Smooth muscle cell (in vitro differentiated cells): ENCODE results near the gene INTU. TPM values are rescaled to one million over a fixed set of nuclear protein-coding genes. Genes with fewer than 3 reads are reported as not detected.

Experiments used
- DNase-seq: peaks from one replicate; lab custom pipeline; 2025; ENCODE audit not compliant: unreplicated experiment; lab: John Stamatoyannopoulos, UW
- H2AFZ ChIP-seq: fragments of 200-600 bp; sonication (generic); 2 replicates; pipeline ENCODE4 v1.6.0; 2016; ENCODE audit warnings: antibody characterized with exemption, low read depth, mild to moderate bottlenecking
- H3F3A ChIP-seq: fragments of 200-600 bp; sonication (generic); 2 replicates; pipeline ENCODE4 v1.6.0; 2017; ENCODE audit warnings: antibody characterized with exemption, low read depth
- H3K27ac ChIP-seq: fragments of 200-600 bp; sonication (generic); 2 replicates; pipeline ENCODE4 v1.5.1; 2016; ENCODE audit warnings: low read depth, mild to moderate bottlenecking
- H3K27me3 ChIP-seq: fragments of 200-600 bp; sonication (generic); 2 replicates; pipeline ENCODE4 v1.6.1; 2016; ENCODE audit warnings: low read depth, mild to moderate bottlenecking
- H3K36me3 ChIP-seq: fragments of 200-600 bp; sonication (generic); 2 replicates; pipeline ENCODE4 v1.5.1; 2016; ENCODE audit warnings: low read depth
- H3K4me1 ChIP-seq: fragments of 200-600 bp; sonication (generic); 2 replicates; pipeline ENCODE4 v1.5.1; 2016; ENCODE audit warnings: low read depth
- H3K4me2 ChIP-seq: fragments of 200-600 bp; sonication (generic); 2 replicates; pipeline ENCODE4 v1.6.0; 2016; ENCODE audit warnings: mild to moderate bottlenecking
- H3K4me3 ChIP-seq: fragments of 200-600 bp; sonication (generic); 2 replicates; pipeline ENCODE4 v1.5.1; 2016; ENCODE audit warnings: mild to moderate bottlenecking
- H3K79me2 ChIP-seq: fragments of 200-600 bp; sonication (generic); 2 replicates; pipeline ENCODE4 v1.6.0; 2016; ENCODE audit warnings: low read depth, mild to moderate bottlenecking
- H3K9ac ChIP-seq: fragments of 200-600 bp; sonication (generic); 2 replicates; pipeline ENCODE4 v1.6.0; 2016; ENCODE audit warnings: low read depth
- H3K9me3 ChIP-seq: fragments of 200-600 bp; sonication (generic); replicated peaks from 2 replicates; pipeline ENCODE4 v1.5.1; 2016; ENCODE audit warnings: low read depth
- H4K20me1 ChIP-seq: fragments of 200-600 bp; sonication (generic); 2 replicates; pipeline ENCODE4 v1.6.0; 2016; ENCODE audit warnings: low read depth
- WGBS: methylation state at CpG from one replicate; pipeline ENCODE4 v1.1.7; 2016; ENCODE audit warnings: low lambda C conversion rate; 5-methylcytosine and 5-hydroxymethylcytosine counted together
- polyA plus RNA-seq: library from polyadenylated mRNA; unstranded; fragments of >200 nt; fragmentation: Nextera tagmentation; extraction: Ambion mirVana; gene quantifications from 2 replicates; pipeline ENCODE4 v1.2.1, GENCODE V29; 2016
- total RNA-seq: library from RNA; depleted of rRNA; stranded (reverse); fragments of >200 nt; gene quantifications from 2 replicates; pipeline ENCODE4 v1.2.3, GENCODE V29; 2014
- TF ChIP-seq, protein P1 (sequence below): fragments of 200-600 bp; sonication (generic); IDR thresholded peaks from 2 replicates; pipeline ENCODE4 v1.5.1; 2017; ENCODE audit warnings: borderline replicate concordance, mild to moderate bottlenecking, antibody characterized with exemption; ENCODE audit not compliant: insufficient read depth, poor library complexity, severe bottlenecking

Gene INTU
- total and polyA plus RNA-seq, 2 experiments from 2014 or later = 4.3 to 32.8 TPM

DNA sequence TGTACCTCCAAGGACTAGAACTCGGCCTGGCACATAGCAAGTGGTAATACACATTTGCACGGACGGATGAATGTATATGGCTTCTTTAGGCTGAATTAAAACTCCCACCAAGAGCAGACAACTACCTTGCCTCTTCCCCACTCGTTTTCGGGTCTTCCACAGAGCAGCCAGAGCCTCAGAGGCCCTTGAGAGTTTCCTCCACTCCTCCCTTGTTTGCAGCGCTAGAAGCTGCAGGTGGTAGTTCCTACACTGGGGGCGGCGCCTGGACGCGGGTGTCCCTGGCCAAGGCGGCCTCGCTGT, 10.2 kb upstream of the INTU start:
- H3K4me3 ChIP-seq = peak overlapping the region; percentile 62
- no peaks in the 10 kb centered on the region for H3K36me3 ChIP-seq
- H3K27me3 ChIP-seq = peaks cover 67% of the 10 kb centered on the region
- WGBS = 20% methylated on average over 12 of the region's 12 CpGs
- H4K20me1 ChIP-seq = no peaks in the 10 kb centered on the region
- peaks cover 4% of the 10 kb centered on the region for H3K4me1 ChIP-seq
- TF ChIP-seq, protein P1, sequence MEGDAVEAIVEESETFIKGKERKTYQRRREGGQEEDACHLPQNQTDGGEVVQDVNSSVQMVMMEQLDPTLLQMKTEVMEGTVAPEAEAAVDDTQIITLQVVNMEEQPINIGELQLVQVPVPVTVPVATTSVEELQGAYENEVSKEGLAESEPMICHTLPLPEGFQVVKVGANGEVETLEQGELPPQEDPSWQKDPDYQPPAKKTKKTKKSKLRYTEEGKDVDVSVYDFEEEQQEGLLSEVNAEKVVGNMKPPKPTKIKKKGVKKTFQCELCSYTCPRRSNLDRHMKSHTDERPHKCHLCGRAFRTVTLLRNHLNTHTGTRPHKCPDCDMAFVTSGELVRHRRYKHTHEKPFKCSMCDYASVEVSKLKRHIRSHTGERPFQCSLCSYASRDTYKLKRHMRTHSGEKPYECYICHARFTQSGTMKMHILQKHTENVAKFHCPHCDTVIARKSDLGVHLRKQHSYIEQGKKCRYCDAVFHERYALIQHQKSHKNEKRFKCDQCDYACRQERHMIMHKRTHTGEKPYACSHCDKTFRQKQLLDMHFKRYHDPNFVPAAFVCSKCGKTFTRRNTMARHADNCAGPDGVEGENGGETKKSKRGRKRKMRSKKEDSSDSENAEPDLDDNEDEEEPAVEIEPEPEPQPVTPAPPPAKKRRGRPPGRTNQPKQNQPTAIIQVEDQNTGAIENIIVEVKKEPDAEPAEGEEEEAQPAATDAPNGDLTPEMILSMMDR = no peak
- H3K9me3 ChIP-seq = no peaks in the 10 kb centered on the region
- no peaks in the 10 kb centered on the region for H3K79me2 ChIP-seq
- no peak overlapping the region for H3K9ac ChIP-seq
- H3K27ac ChIP-seq = no peak overlapping the region
- H2AFZ ChIP-seq = peak overlapping the region; percentile 84
- H3F3A ChIP-seq = no peaks in the 10 kb centered on the region
- DNase-seq = no peak
- peak overlapping the region; percentile 84 for H3K4me2 ChIP-seq

DNA sequence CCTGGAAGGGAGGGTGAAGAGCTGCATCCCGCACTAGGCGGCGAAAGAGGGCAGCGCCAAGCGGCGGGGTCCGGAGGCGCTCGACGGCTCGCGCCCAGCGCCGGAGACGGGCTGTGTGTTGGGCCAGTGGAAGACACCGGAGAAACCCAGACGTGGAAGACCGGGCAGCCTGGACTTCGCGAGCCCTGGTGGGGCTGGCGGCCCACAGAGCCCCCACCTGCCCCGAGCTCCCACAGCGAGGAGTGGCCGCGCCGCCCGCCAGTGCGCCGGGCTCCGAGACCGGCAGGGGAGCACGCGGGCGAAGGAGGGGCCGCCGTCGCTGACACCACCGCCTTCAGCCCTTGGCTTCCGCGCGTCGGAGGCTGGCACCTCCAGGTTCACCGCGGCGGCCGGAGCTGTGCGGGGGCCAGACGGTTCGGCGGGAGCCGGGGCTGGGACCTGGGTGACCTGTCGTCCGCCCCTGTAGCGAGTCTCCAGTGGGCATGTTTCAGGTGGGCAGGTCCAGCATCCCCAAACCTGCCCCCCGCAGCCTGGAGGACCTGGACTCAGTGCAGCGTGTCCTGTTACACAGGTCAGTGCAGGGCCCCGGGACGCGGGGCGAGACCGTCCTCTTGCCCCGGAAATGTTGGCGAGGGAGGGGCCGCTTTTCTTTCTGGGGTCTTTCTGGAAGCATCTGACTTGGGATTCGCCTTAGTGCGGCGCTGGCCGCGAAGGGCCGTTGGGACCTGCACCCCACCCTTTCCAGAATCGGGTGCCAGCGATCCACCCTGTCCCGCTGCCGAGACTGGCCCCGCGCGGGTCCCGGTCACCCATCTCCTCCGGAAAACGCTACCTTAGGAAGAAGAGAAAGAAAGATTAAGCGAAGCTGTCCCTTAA, 9.6 kb upstream of the INTU start:
- peaks cover 69% of the 10 kb centered on the region for H3K27me3 ChIP-seq
- H2AFZ ChIP-seq = peak overlapping the region; percentile 84
- no peak overlapping the region for H3K9ac ChIP-seq
- H3K9me3 ChIP-seq = no peaks in the 10 kb centered on the region
- peaks cover 4% of the 10 kb centered on the region for H3K4me1 ChIP-seq
- H3F3A ChIP-seq = no peaks in the 10 kb centered on the region
- no peak overlapping the region for H3K27ac ChIP-seq
- H3K36me3 ChIP-seq = no peaks in the 10 kb centered on the region
- peak; percentile 21 for DNase-seq
- 2% methylated on average over 58 of the region's 81 CpGs for WGBS
- no peaks in the 10 kb centered on the region for H3K79me2 ChIP-seq
- H3K4me3 ChIP-seq = peak overlapping the region; percentile 62
- TF ChIP-seq, protein P1 = no peak
- no peaks in the 10 kb centered on the region for H4K20me1 ChIP-seq
- H3K4me2 ChIP-seq = peak overlapping the region; percentile 84

DNA sequence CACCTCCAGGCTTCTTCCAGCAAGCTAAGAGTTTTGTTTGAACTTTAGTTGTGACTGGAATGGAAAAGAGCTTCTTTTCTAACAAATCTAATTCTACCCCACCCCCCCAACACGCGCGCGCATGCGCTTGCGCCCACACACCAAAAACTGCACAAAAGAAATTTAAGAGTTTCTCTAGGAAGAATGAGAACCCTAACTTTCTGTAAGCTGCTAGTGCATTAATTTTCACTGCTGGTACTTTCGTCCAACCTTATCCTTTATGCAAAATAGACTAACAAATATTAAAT, 9.0 kb upstream of the INTU start:
- no peaks in the 10 kb centered on the region for H3K9me3 ChIP-seq
- H2AFZ ChIP-seq = peak overlapping the region; percentile 84
- H3K4me3 ChIP-seq = peak overlapping the region; percentile 62
- no peaks in the 10 kb centered on the region for H3F3A ChIP-seq
- TF ChIP-seq, protein P1 = no peak
- WGBS = 23% methylated on average over 7 of the region's 7 CpGs
- peaks cover 69% of the 10 kb centered on the region for H3K27me3 ChIP-seq
- peak overlapping the region; percentile 84 for H3K4me2 ChIP-seq
- no peak overlapping the region for H3K9ac ChIP-seq
- no peaks in the 10 kb centered on the region for H4K20me1 ChIP-seq
- H3K79me2 ChIP-seq = no peaks in the 10 kb centered on the region
- H3K4me1 ChIP-seq = peaks cover 4% of the 10 kb centered on the region
- H3K27ac ChIP-seq = no peak overlapping the region
- H3K36me3 ChIP-seq = no peaks in the 10 kb centered on the region
- no peak for DNase-seq

DNA sequence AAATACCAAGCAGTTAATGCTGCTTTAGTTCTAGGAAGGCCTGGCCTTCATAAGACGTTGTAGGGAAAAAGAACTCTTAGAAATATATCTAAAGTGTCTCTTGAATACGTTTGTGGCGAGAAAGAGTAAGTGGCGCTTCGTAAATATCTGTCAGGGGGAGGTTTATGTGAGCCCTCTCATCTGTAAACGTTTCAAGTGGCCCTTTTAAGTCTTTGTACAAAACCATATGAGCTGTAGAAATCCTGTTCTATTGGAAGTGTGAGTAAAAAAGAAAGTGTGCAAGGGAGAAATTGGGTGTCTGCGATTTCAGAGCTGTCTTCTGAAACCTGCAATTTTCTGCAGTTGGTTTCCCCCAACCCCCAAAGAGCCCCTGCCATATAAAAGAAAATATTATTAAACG, 8.6 kb upstream of the INTU start:
- H3K4me1 ChIP-seq = peaks cover 4% of the 10 kb centered on the region
- H3K36me3 ChIP-seq = no peaks in the 10 kb centered on the region
- H3K27me3 ChIP-seq = peaks cover 69% of the 10 kb centered on the region
- TF ChIP-seq, protein P1 = no peak
- H2AFZ ChIP-seq = peak overlapping the region; percentile 84
- H3K79me2 ChIP-seq = no peaks in the 10 kb centered on the region
- H4K20me1 ChIP-seq = no peaks in the 10 kb centered on the region
- H3K9ac ChIP-seq = no peak overlapping the region
- peak overlapping the region; percentile 62 for H3K4me3 ChIP-seq
- no peaks in the 10 kb centered on the region for H3K9me3 ChIP-seq
- H3K4me2 ChIP-seq = peak overlapping the region; percentile 84
- no peak for DNase-seq
- H3K27ac ChIP-seq = no peak overlapping the region
- H3F3A ChIP-seq = no peaks in the 10 kb centered on the region
- 52% methylated on average over 8 of the region's 8 CpGs for WGBS
